A549 (cell line): Measurements from ENCODE around the gene OTUD4. TPM values are rescaled to one million over a fixed set of nuclear protein-coding genes. Genes with fewer than 3 reads are reported as not detected.
A peak's percentile ranks its signal among the peaks of the same experiment; 100 is the strongest.

Experiments
- ATAC-seq, 2 experiments: fragments of 200-7000 bp in 1 of 2; fragments of >200 bp in 1 of 2; cut with Nextera tagmentation in 1 of 2; cut with Tn5 transposase in 1 of 2; 3 replicates each; pipeline versions ENCODE4 v1.8.0 to v1.9.1; 2018 to 2020; ENCODE audit warnings: mild to moderate bottlenecking in 1 of 2, moderate library complexity in 1 of 2
- CTCF ChIA-PET: fragments of 300-600 bp; sonication (Branson Sonifier 250); formaldehyde crosslinking; extraction: SDS; loops from one replicate; lab custom pipeline; 2021; ENCODE audit warnings: antibody characterized with exemption, inconsistent platforms; lab: Yijun Ruan, JAX
- POLR2A ChIA-PET: fragments of 350-600 bp; formaldehyde crosslinking; extraction: SDS; loops from one replicate; lab custom pipeline; 2021; ENCODE audit warnings: antibody characterized with exemption, inconsistent platforms; lab: Yijun Ruan, JAX
- DNase-seq, 2 experiments: peaks; one replicate each; pipeline versions ENCODE4 v3.0.0 to v3.0.0-alpha.2; 2011 to 2016; ENCODE audit warnings: low read depth in 1 of 2, low spot score in 1 of 2
- FAIRE-seq: peaks from 2 replicates; lab custom pipeline; 2011; peaks lifted over from hg19 to GRCh38; lab: Jason Lieb, UNC
- H3K27ac ChIP-seq, 2 experiments: fragments of >200 bp; sonication (Bioruptor Twin); formaldehyde crosslinking; 3 replicates each; pipeline ENCODE4 v1.5.1; 2016 to 2017
- H3K4me1 ChIP-seq: fragments of >200 bp; sonication (Bioruptor Twin); formaldehyde crosslinking; 3 replicates; pipeline ENCODE4 v1.6.1; 2016
- H3K4me2 ChIP-seq: fragments of >200 bp; sonication (Bioruptor Twin); formaldehyde crosslinking; 3 replicates; pipeline ENCODE4 v1.6.1; 2016
- H3K4me3 ChIP-seq: fragments of >200 bp; sonication (Bioruptor Twin); formaldehyde crosslinking; 3 replicates; pipeline ENCODE4 v1.5.1; 2016
- H3K9me3 ChIP-seq: fragments of >200 bp; sonication (Bioruptor Twin); formaldehyde crosslinking; 3 replicates; pipeline ENCODE4 v1.6.1; 2016
- CBX8 ChIP-seq: fragments of 200-600 bp; sonication (generic); IDR thresholded peaks from 2 replicates; pipeline ENCODE4 v1.6.1; 2016
- CEBPB ChIP-seq, 2 experiments: fragments of >200 bp in 1 of 2; sonication (Bioruptor Twin) in 1 of 2; formaldehyde crosslinking in 1 of 2; IDR thresholded peaks; 2 replicates each; pipeline ENCODE4 v1.6.1; 2012 to 2016
- EP300 ChIP-seq, 2 experiments: fragments of >200 bp; sonication (Bioruptor Twin); formaldehyde crosslinking; IDR thresholded peaks; 2 replicates in 1 of 2; 3 replicates in 1 of 2; pipeline ENCODE4 v1.6.1; 2016 to 2017
- ESRRA ChIP-seq: fragments of 150-350 bp; IDR thresholded peaks from 2 replicates; pipeline ENCODE4 v1.6.1; 2014; ENCODE audit warnings: mild to moderate bottlenecking, low read length, borderline replicate concordance
- FOSB ChIP-seq: fragments of 250-450 bp; sonication (Bioruptor Pico); IDR thresholded peaks from 2 replicates; pipeline ENCODE4 v1.5.0; 2020; ENCODE audit warnings: mild to moderate bottlenecking, moderate library complexity
- FOSL2 ChIP-seq, 2 experiments: fragments of 450-650 bp in 1 of 2; fragments of >200 bp in 1 of 2; sonication (Bioruptor Twin) in 1 of 2; formaldehyde crosslinking; IDR thresholded peaks; 2 replicates each; pipeline versions ENCODE4 v1.5.0 to v1.6.1; 2016 to 2020; ENCODE audit warnings: mild to moderate bottlenecking in 1 of 2, moderate library complexity in 1 of 2
- GATA3 ChIP-seq: IDR thresholded peaks from 2 replicates; pipeline ENCODE4 v1.6.1; 2012; ENCODE audit warnings: borderline replicate concordance
- HDAC2 ChIP-seq: fragments of 200-600 bp; sonication (generic); IDR thresholded peaks from 2 replicates; pipeline ENCODE4 v1.6.1; 2016
- HOXB5 ChIP-seq: fragments of 250-450 bp; sonication (Bioruptor Pico); IDR thresholded peaks from 2 replicates; pipeline ENCODE4 v1.5.0; 2020; ENCODE audit warnings: mild to moderate bottlenecking, moderate library complexity
- KDM1A ChIP-seq: fragments of 200-600 bp; sonication (generic); IDR thresholded peaks from 2 replicates; pipeline ENCODE4 v1.6.1; 2016; ENCODE audit warnings: low read depth, mild to moderate bottlenecking
- MAFK ChIP-seq: fragments of 450-650 bp; IDR thresholded peaks from 2 replicates; pipeline ENCODE4 v1.6.1; 2014; ENCODE audit not compliant: partially characterized antibody
- MAX ChIP-seq: IDR thresholded peaks from 2 replicates; pipeline ENCODE4 v1.6.1; 2012
- MAZ ChIP-seq: fragments of 150-350 bp; IDR thresholded peaks from 2 replicates; pipeline ENCODE4 v1.6.1; 2014; ENCODE audit warnings: antibody characterized with exemption, low read depth, low read length, borderline replicate concordance
- MYC ChIP-seq: IDR thresholded peaks from 2 replicates; pipeline ENCODE4 v1.6.1; 2012; ENCODE audit warnings: mild to moderate bottlenecking, inconsistent platforms, low read length, improper control_type of control experiment, borderline replicate concordance
- POLR2AphosphoS2 ChIP-seq: conservative IDR thresholded peaks from 2 replicates; pipeline ENCODE4 v1.6.1; 2012; ENCODE audit warnings: low read length, improper control_type of control experiment, inconsistent platforms
- RARB ChIP-seq: fragments of 250-450 bp; sonication (Bioruptor Pico); IDR thresholded peaks from 2 replicates; pipeline ENCODE4 v1.8.0; 2021; ENCODE audit warnings: mild to moderate bottlenecking, moderate library complexity
- RCOR1 ChIP-seq: fragments of 150-350 bp; IDR thresholded peaks from 2 replicates; pipeline ENCODE4 v1.6.1; 2014; ENCODE audit warnings: antibody characterized with exemption, low read length, low read depth
- RNF2 ChIP-seq: fragments of 200-600 bp; sonication (generic); IDR thresholded peaks from 2 replicates; pipeline ENCODE4 v1.6.1; 2016; ENCODE audit warnings: low read depth, mild to moderate bottlenecking, antibody characterized with exemption, moderate library complexity, borderline replicate concordance
- SREBF2 ChIP-seq: fragments of 450-650 bp; IDR thresholded peaks from 2 replicates; pipeline ENCODE4 v1.6.1; 2014; ENCODE audit warnings: mild to moderate bottlenecking, moderate library complexity
- TP53 ChIP-seq: fragments of 250-450 bp; sonication (Bioruptor Pico); IDR thresholded peaks from 2 replicates; pipeline ENCODE4 v1.5.0; 2021; ENCODE audit warnings: mild to moderate bottlenecking, moderate library complexity
- ZC3H11A ChIP-seq: fragments of 450-650 bp; IDR thresholded peaks from 2 replicates; pipeline ENCODE4 v1.6.1; 2014; ENCODE audit warnings: antibody characterized with exemption, mild to moderate bottlenecking
- ZFP36 ChIP-seq: fragments of 450-650 bp; IDR thresholded peaks from 2 replicates; pipeline ENCODE4 v1.6.1; 2014; ENCODE audit warnings: borderline replicate concordance; ENCODE audit not compliant: partially characterized antibody
- ZNF302 ChIP-seq: fragments of 250-450 bp; sonication (Bioruptor Pico); IDR thresholded peaks from 2 replicates; pipeline ENCODE4 v1.9.0; 2021; ENCODE audit warnings: inconsistent platforms, mild to moderate bottlenecking, moderate library complexity
- ZSCAN20 ChIP-seq: fragments of 250-450 bp; sonication (Bioruptor Pico); IDR thresholded peaks from 2 replicates; pipeline ENCODE4 v1.8.0; 2022; ENCODE audit warnings: mild to moderate bottlenecking, moderate library complexity
- WGBS: methylation state at CpG from one replicate; pipeline ENCODE4 v1.1.6; 2017; ENCODE audit errors: missing lambda C conversion rate; 5-methylcytosine and 5-hydroxymethylcytosine counted together
- polyA plus RNA-seq, 4 experiments: library from polyadenylated mRNA; depleted of rRNA in 3 of 4; stranded (reverse); fragments of >200 nt; fragmentation: RNase III in 1 of 4; extraction: RNeasy Plus Mini Kit Qiagen cat#74134 plus additional on column Dnase treatment in 1 of 4; gene quantifications; 2 replicates in 3 of 4; 3 replicates in 1 of 4; pipeline ENCODE4 v1.2.3, GENCODE V29; 2011 to 2017
- TF ChIP-seq, protein P1 (sequence below): fragments of >200 bp; sonication (Bioruptor Twin); formaldehyde crosslinking; IDR thresholded peaks from 3 replicates; pipeline ENCODE4 v1.6.1; 2016
- TF ChIP-seq, protein P2 (sequence below): IDR thresholded peaks from 2 replicates; pipeline ENCODE4 v1.6.1; 2012; ENCODE audit warnings: low read depth, borderline replicate concordance
- TF ChIP-seq, protein P3 (sequence below): fragments of 250-450 bp; sonication (Bioruptor Pico); IDR thresholded peaks from 2 replicates; pipeline ENCODE4 v1.5.0; 2021; ENCODE audit warnings: mild to moderate bottlenecking, moderate library complexity, borderline replicate concordance

The OTUD4 gene
- polyA plus RNA-seq, 2 of the 4 experiments (the other 2 are of a cell fraction) = 11.5 to 34.8 TPM

DNA sequence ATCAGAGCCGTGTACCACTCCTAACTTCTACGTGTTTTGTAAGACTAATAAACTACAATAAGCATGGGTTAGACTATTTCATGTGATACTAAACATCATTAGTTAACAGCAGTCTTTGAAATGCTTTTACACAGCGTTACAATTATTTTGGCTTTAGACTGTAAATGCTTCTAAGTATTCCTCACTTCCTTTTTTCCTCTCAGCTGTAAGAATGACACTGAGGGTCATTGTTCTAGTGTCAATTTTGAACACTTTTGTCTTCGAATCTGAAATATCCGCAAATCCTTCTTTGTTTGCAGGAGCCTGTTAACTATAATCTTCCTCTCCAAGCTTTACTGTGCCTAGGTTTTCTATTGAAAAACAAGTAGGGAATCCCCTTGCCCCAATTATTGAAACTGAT lies 80.7 kb downstream of the OTUD4 start:
- CTCF ChIA-PET = interaction anchor here (1.2 kb wide), 1 partner anchor 75 kb away, joined by 3 read pairs; no protein-coding TSS in a partner anchor
- TF ChIP-seq CBX8 = no peak
- TF ChIP-seq HDAC2 = no peak
- TF ChIP-seq, all 56 proteins: peak for 0
- H3K9me3 ChIP-seq = no peaks in the 10 kb centered on the region
- H3K4me1 ChIP-seq = peaks cover 23% of the 10 kb centered on the region
- no peak for DNase-seq
- ATAC-seq = no peak
- peak overlapping the region; percentile 85 for H3K4me3 ChIP-seq
- peak overlapping the region in 1 of 2 experiments; percentile 95; a peak in 2 of 6 replicates for H3K27ac ChIP-seq
- WGBS = 25% methylated on average over 5 of the region's 5 CpGs
- POLR2A ChIA-PET = interaction anchor here (0.9 kb wide), 1 partner anchor 79 kb away, joined by 3 read pairs; no protein-coding TSS in a partner anchor
- no peak for FAIRE-seq
- peak overlapping the region; percentile 89 for H3K4me2 ChIP-seq

DNA sequence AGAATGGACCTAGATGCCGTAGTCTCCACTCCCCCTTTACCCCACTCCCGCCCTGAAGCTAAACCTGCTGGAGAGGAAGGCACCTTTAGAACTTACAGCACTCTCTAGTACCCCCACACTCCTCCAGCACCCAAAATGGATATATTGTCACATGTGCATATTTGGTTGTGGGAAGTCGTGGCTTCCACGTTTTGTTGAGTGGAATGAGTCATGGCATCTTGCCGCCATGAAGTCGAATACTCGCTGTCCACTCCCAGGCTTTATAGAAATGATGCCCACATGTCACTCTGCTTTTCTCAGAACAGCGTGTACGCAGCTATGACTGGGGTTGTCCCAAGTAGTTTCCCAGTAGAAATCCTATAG lies 81.7 kb downstream of the OTUD4 start:
- peak; percentile 30 to 52 for DNase-seq
- CTCF ChIA-PET = interaction anchor here (1.0 to 1.4 kb wide), 3 partner anchors 14 to 76 kb away, joined by 3 to 5 read pairs (median 4); no protein-coding TSS in a partner anchor
- ATAC-seq = peak; percentile 68 to 76; a peak in 5 of 6 replicates
- FAIRE-seq = no peak
- H3K27ac ChIP-seq = peak overlapping the region; percentile 93 to 95
- WGBS = 0% methylated on average over 8 of the region's 9 CpGs
- peaks cover 8% of the 10 kb centered on the region; the same call in 2 of the 3 replicates for H3K9me3 ChIP-seq
- peaks cover 23% of the 10 kb centered on the region for H3K4me1 ChIP-seq
- H3K4me2 ChIP-seq = peak overlapping the region; percentile 89
- POLR2A ChIA-PET = interaction anchor here (0.9 to 1.2 kb wide), 2 partner anchors 14 to 80 kb away, joined by 3 to 4 read pairs; no protein-coding TSS in a partner anchor
- peak overlapping the region; percentile 85 for H3K4me3 ChIP-seq
- TF ChIP-seq MAFK (peak; percentile 57), ZC3H11A (no peak), RCOR1 (no peak), FOSL2 (IDR thresholded peaks at IDR 0.05) (no peak), FOSL2 (CRISPR knock-in tag; IDR thresholded peaks at IDR 0.05) (peak; percentile 67; the same call in 1 of the 2 replicates)
- TF ChIP-seq, protein P1, sequence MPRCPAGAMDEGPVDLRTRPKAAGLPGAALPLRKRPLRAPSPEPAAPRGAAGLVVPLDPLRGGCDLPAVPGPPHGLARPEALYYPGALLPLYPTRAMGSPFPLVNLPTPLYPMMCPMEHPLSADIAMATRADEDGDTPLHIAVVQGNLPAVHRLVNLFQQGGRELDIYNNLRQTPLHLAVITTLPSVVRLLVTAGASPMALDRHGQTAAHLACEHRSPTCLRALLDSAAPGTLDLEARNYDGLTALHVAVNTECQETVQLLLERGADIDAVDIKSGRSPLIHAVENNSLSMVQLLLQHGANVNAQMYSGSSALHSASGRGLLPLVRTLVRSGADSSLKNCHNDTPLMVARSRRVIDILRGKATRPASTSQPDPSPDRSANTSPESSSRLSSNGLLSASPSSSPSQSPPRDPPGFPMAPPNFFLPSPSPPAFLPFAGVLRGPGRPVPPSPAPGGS = no peak
- TF ChIP-seq, protein P2, sequence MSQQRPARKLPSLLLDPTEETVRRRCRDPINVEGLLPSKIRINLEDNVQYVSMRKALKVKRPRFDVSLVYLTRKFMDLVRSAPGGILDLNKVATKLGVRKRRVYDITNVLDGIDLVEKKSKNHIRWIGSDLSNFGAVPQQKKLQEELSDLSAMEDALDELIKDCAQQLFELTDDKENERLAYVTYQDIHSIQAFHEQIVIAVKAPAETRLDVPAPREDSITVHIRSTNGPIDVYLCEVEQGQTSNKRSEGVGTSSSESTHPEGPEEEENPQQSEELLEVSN = 0 out of 2 replicates have a peak, but pooled peaks have one; percentile 1
- TF ChIP-seq, all 56 proteins: peak for 3

GRCh38 chr4:145097821-145098674 lies 82.3 kb downstream of the OTUD4 start, which contains the start of the genes ABCE1 and ANAPC10:
TSS of gene ABCE1 (plus strand) at chr4:145098311. CDS start at chr4:145104413, 6,102 bp downstream.
TSS of gene ANAPC10 (minus strand) at chr4:145098196. CDS start at chr4:145096099, 2,097 bp downstream.
- no peak for FAIRE-seq
- peak within 1 kb of the TSS; percentile 93 to 95 for H3K27ac ChIP-seq
- DNase-seq = peak; percentile 79 to 96
- peak within 1 kb of the TSS; percentile 89 for H3K4me2 ChIP-seq
- POLR2A ChIA-PET = interaction anchor here (1.0 to 1.3 kb wide), 3 partner anchors 13 to 81 kb away, joined by 3 to 4 read pairs (median 4); no protein-coding TSS in a partner anchor
- peaks cover 23% of the 10 kb centered on the region for H3K4me1 ChIP-seq
- peaks cover 12% of the 10 kb centered on the region; the same call in 2 of the 3 replicates for H3K9me3 ChIP-seq
- under 1% methylated on average over 30 of the region's 67 CpGs for WGBS
- ATAC-seq = peak; percentile 94 to 95
- H3K4me3 ChIP-seq = peak within 1 kb of the TSS; percentile 85
- CTCF ChIA-PET = interaction anchor here (1.0 to 1.4 kb wide), 3 partner anchors 13 to 77 kb away, joined by 3 to 5 read pairs (median 4); no protein-coding TSS in a partner anchor
- TF ChIP-seq FOSB (CRISPR knock-in tag) (no peak), TP53 (no peak), MYC (peak; percentile 97), MAZ (no peak), SREBF2 (no peak), HOXB5 (CRISPR knock-in tag) (no peak), RARB (CRISPR knock-in tag) (no peak), EP300 (IDR thresholded peaks at IDR 0.05) (no peak), POLR2AphosphoS2 (no peak), CEBPB (IDR thresholded peaks at IDR 0.05) (no peak), MAX (peak; percentile 94), ZFP36 (no peak), GATA3 (no peak; the same call in 1 of the 2 replicates), RNF2 (no peak), KDM1A (no peak), ZSCAN20 (CRISPR knock-in tag) (no peak), ESRRA (no peak), ZNF302 (CRISPR knock-in tag) (no peak)
- TF ChIP-seq, protein P3, sequence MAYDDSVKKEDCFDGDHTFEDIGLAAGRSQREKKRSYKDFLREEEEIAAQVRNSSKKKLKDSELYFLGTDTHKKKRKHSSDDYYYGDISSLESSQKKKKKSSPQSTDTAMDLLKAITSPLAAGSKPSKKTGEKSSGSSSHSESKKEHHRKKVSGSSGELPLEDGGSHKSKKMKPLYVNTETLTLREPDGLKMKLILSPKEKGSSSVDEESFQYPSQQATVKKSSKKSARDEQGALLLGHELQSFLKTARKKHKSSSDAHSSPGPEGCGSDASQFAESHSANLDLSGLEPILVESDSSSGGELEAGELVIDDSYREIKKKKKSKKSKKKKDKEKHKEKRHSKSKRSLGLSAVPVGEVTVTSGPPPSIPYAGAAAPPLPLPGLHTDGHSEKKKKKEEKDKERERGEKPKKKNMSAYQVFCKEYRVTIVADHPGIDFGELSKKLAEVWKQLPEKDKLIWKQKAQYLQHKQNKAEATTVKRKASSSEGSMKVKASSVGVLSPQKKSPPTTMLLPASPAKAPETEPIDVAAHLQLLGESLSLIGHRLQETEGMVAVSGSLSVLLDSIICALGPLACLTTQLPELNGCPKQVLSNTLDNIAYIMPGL (CRISPR knock-in tag) = no peak
